Endometrial microvascular endothelial cells (primary cell): ENCODE results near the gene NFATC1. TPM values are rescaled to one million over a fixed set of nuclear protein-coding genes. Genes with fewer than 3 reads are reported as not detected.

ENCODE experiments used
- in situ Hi-C: cut with HindIII; loops from 2 replicates; pipeline ENCODE4 v1.10.0; 2017; ENCODE audit warnings: low sequenced_read_pairs, low pct_unique_long_range_greater_than_20kb; ENCODE audit errors: inconsistent ontology term
- total RNA-seq: library from RNA; depleted of rRNA; stranded (reverse); fragments of >200 nt; gene quantifications from one replicate; pipeline ENCODE4 v1.2.3, GENCODE V29; 2015; ENCODE audit errors: inconsistent ontology term

NFATC1 gene
- total RNA-seq, 1 donor from 2014 or later, result 8.9 TPM

- in situ Hi-C loops, result no loop called here
These were observed 22.0 kb upstream of the NFATC1 start for GRCh38 chr18:79373736-79374135.

GRCh38 chr18:79374408-79375171 lies 21.1 kb upstream of the NFATC1 start:
- in situ Hi-C loops, result loop anchor here (25.0 kb wide), 1 partner anchor 263 kb away; no protein-coding TSS in a partner anchor

- in situ Hi-C loops, result loop anchor here (25.0 kb wide), 1 partner anchor 262 kb away; no protein-coding TSS in a partner anchor
These were observed 20.1 kb upstream of the NFATC1 start for GRCh38 chr18:79375441-79376154.

GRCh38 chr18:79376661-79377060 lies 19.1 kb upstream of the NFATC1 start:
- in situ Hi-C loops, result loop anchor here (25.0 kb wide), 1 partner anchor 261 kb away; no protein-coding TSS in a partner anchor

- in situ Hi-C loops, result loop anchor here (25.0 kb wide), 1 partner anchor 260 kb away; no protein-coding TSS in a partner anchor
These were observed 18.4 kb upstream of the NFATC1 start for GRCh38 chr18:79377187-79377891.

- in situ Hi-C loops, result loop anchor here (25.0 kb wide), 1 partner anchor 259 kb away; no protein-coding TSS in a partner anchor
These were observed 17.0 kb upstream of the NFATC1 start for GRCh38 chr18:79378536-79379250.

GRCh38 chr18:79379251-79379905 lies 16.4 kb upstream of the NFATC1 start:
- in situ Hi-C loops, result loop anchor here (25.0 kb wide), 1 partner anchor 258 kb away; no protein-coding TSS in a partner anchor

- in situ Hi-C loops, result loop anchor here (25.0 kb wide), 1 partner anchor 257 kb away; no protein-coding TSS in a partner anchor
These were observed 15.6 kb upstream of the NFATC1 start for GRCh38 chr18:79379931-79380815.

GRCh38 chr18:79380816-79381806 lies 14.6 kb upstream of the NFATC1 start:
- in situ Hi-C loops, result loop anchor here (25.0 kb wide), 1 partner anchor 256 kb away; no protein-coding TSS in a partner anchor

- in situ Hi-C loops, result loop anchor here (25.0 kb wide), 1 partner anchor 255 kb away; no protein-coding TSS in a partner anchor
These were observed 13.9 kb upstream of the NFATC1 start for GRCh38 chr18:79381811-79382311.

- in situ Hi-C loops, result loop anchor here (25.0 kb wide), 1 partner anchor 254 kb away; no protein-coding TSS in a partner anchor
These were observed 12.9 kb upstream of the NFATC1 start for GRCh38 chr18:79382681-79383387.

- in situ Hi-C loops, result loop anchor here (25.0 kb wide), 1 partner anchor 254 kb away; no protein-coding TSS in a partner anchor
These were observed 12.2 kb upstream of the NFATC1 start for GRCh38 chr18:79383388-79384056.

GRCh38 chr18:79384151-79384807 lies 11.5 kb upstream of the NFATC1 start:
- in situ Hi-C loops, result loop anchor here (25.0 kb wide), 1 partner anchor 253 kb away; no protein-coding TSS in a partner anchor

- in situ Hi-C loops, result loop anchor here (25.0 kb wide), 1 partner anchor 252 kb away; no protein-coding TSS in a partner anchor
These were observed 10.9 kb upstream of the NFATC1 start for GRCh38 chr18:79384834-79385233.
